ENCODE results near the gene SLC16A9.
A peak's percentile ranks its signal among the peaks of the same experiment; 100 is the strongest.
"Not testable (repeated sequence)": the region's sequence is repeated elsewhere in the genome, so short reads cannot be mapped to it uniquely, and the experiment has no call there.

SLC16A9 gene

GRCh38 chr10:59675812-59676211, 33.8 kb downstream of the SLC16A9 start:
- no peak for DNase-seq

GRCh38 chr10:59674215-59674836, 35.3 kb downstream of the SLC16A9 start:
- no peak for DNase-seq

GRCh38 chr10:59672150-59672875, 37.3 kb downstream of the SLC16A9 start:
- DNase-seq = no peak

- no peak for DNase-seq
Measured at GRCh38 chr10:59670269-59670668, 39.4 kb downstream of the SLC16A9 start.

GRCh38 chr10:59668096-59668495, 41.6 kb downstream of the SLC16A9 start:
- no peak for DNase-seq

GRCh38 chr10:59666310-59666709, 43.3 kb downstream of the SLC16A9 start:
- no peak for DNase-seq

GRCh38 chr10:59663213-59663612, 46.4 kb downstream of the SLC16A9 start:
- DNase-seq = not testable (repeated sequence)

GRCh38 chr10:59657724-59658123, 51.9 kb downstream of the SLC16A9 start:
- no peak for DNase-seq

- no peak for DNase-seq
Measured at GRCh38 chr10:59655309-59655708, 54.3 kb downstream of the SLC16A9 start.

GRCh38 chr10:59654007-59654406, 55.6 kb downstream of the SLC16A9 start:
- DNase-seq = peak; percentile 11 to 50

GRCh38 chr10:59651902-59652301, 57.7 kb downstream of the SLC16A9 start:
- no peak for DNase-seq

GRCh38 chr10:59649606-59650346, 59.9 kb downstream of the SLC16A9 start:
- no peak for DNase-seq

GRCh38 chr10:59648711-59649201, 60.9 kb downstream of the SLC16A9 start:
- DNase-seq = no peak

GRCh38 chr10:59644841-59645240, 64.8 kb downstream of the SLC16A9 start:
- DNase-seq = no peak

GRCh38 chr10:59641688-59642087, 68.0 kb downstream of the SLC16A9 start:
- DNase-seq = not testable (repeated sequence)

- DNase-seq = no peak
Measured at GRCh38 chr10:59635502-59636290, 74.0 kb downstream of the SLC16A9 start.

GRCh38 chr10:59634102-59634501, 75.5 kb downstream of the SLC16A9 start:
- no peak for DNase-seq

- DNase-seq = no peak
Measured at GRCh38 chr10:59633063-59633462, 76.6 kb downstream of the SLC16A9 start.

- no peak for DNase-seq
Measured at GRCh38 chr10:59631882-59632807, 77.5 kb downstream of the SLC16A9 start.

- no peak for DNase-seq
Measured at GRCh38 chr10:59631237-59631636, 78.4 kb downstream of the SLC16A9 start.

- no peak for DNase-seq
Measured at GRCh38 chr10:59628965-59629364, 80.7 kb downstream of the SLC16A9 start.

GRCh38 chr10:59628456-59628855, 81.2 kb downstream of the SLC16A9 start:
- no peak for DNase-seq
